ENCODE measurements around the gene MYCBP2.

Gene MYCBP2

DNA sequence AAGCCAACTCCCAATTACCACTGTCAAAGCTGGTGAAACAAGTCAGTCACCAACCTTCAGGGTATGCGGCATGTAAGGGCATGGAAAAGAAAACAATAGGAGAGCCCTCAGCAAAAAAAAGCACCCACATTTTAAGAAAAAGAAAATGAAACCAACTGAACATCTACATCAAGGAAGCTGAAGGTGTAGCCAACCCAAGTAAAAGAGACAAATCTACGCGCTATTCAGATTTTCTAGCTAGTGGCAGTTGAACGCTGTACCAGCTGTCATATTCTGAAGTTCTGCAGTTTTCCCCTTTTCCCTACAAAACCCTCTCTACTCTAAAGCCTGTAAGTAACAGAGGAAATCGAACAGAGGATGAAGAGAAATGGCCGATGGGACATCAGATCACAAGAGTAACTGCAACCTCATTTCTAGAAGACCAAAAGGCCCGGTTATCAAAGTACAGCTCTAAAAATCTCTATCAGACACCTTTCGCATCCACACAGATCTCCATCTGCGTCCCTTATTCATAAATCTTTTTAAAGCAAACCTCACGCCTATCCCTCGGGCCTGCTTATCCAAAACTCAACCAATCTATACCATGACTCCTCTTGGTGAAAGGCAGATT lies 1.4 kb downstream of the MYCBP2 start:
- peak overlapping the region; percentile 36 for H2AFZ ChIP-seq (ENCODE audit: low read depth)
- TF ChIP-seq, protein P1, sequence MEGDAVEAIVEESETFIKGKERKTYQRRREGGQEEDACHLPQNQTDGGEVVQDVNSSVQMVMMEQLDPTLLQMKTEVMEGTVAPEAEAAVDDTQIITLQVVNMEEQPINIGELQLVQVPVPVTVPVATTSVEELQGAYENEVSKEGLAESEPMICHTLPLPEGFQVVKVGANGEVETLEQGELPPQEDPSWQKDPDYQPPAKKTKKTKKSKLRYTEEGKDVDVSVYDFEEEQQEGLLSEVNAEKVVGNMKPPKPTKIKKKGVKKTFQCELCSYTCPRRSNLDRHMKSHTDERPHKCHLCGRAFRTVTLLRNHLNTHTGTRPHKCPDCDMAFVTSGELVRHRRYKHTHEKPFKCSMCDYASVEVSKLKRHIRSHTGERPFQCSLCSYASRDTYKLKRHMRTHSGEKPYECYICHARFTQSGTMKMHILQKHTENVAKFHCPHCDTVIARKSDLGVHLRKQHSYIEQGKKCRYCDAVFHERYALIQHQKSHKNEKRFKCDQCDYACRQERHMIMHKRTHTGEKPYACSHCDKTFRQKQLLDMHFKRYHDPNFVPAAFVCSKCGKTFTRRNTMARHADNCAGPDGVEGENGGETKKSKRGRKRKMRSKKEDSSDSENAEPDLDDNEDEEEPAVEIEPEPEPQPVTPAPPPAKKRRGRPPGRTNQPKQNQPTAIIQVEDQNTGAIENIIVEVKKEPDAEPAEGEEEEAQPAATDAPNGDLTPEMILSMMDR (conservative IDR thresholded peaks at IDR 0.05; ENCODE audit: low read depth, low read length), result no peak
- peaks cover 55% of the 10 kb centered on the region for H3K4me1 ChIP-seq (ENCODE audit: low read depth, poor library complexity, severe bottlenecking)
- H3K27me3 ChIP-seq (ENCODE audit: insufficient read depth, low read depth), result no peaks in the 10 kb centered on the region
- H3K4me2 ChIP-seq, result peak overlapping the region; percentile 85
- H3K4me3 ChIP-seq (IDR thresholded peaks at IDR 0.05; ENCODE audit: insufficient read depth, low read depth, low read length), result no peak overlapping the region
- H3K79me2 ChIP-seq (ENCODE audit: insufficient read depth, low read depth), result peaks cover 60% of the 10 kb centered on the region
- H4K20me1 ChIP-seq (ENCODE audit: insufficient read depth), result peaks cover 17% of the 10 kb centered on the region; the same call in 1 of the 2 replicates
- H3K9ac ChIP-seq, result peak overlapping the region; percentile 77
- no peaks in the 10 kb centered on the region for H3K36me3 ChIP-seq (ENCODE audit: insufficient read depth)
- H3K27ac ChIP-seq, result peak overlapping the region; percentile 66

DNA sequence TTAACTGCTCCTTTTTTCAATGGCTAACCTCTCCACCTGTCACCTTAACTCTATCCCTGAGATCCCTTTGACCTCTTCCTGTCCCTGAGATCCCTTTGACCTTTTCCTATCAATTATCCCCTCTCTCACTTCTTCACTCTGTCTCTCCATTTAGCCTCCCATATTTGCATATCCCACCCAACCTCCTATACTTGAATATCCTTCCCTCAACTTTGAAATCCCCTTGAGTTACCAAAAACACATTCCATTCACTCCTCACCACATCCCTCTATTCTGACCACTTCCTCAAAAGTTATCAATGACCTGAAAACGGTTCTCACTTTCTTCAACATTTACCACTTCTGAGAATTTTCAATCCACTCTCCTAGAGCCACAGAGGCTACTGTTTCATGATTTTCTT lies 3.0 kb downstream of the MYCBP2 start:
- H4K20me1 ChIP-seq (ENCODE audit: insufficient read depth), result peaks cover 21% of the 10 kb centered on the region; the same call in 1 of the 2 replicates
- H3K9ac ChIP-seq, result no peak overlapping the region
- peaks cover 65% of the 10 kb centered on the region for H3K4me1 ChIP-seq (ENCODE audit: low read depth, poor library complexity, severe bottlenecking)
- TF ChIP-seq, protein P1 (conservative IDR thresholded peaks at IDR 0.05; ENCODE audit: low read depth, low read length), result no peak
- H2AFZ ChIP-seq (ENCODE audit: low read depth), result no peak overlapping the region
- H3K27me3 ChIP-seq (ENCODE audit: insufficient read depth, low read depth), result no peaks in the 10 kb centered on the region
- H3K4me2 ChIP-seq, result peak overlapping the region; percentile 85; the same call in 1 of the 2 replicates
- no peaks in the 10 kb centered on the region for H3K36me3 ChIP-seq (ENCODE audit: insufficient read depth)
- no peak overlapping the region for H3K4me3 ChIP-seq (IDR thresholded peaks at IDR 0.05; ENCODE audit: insufficient read depth, low read depth, low read length)
- H3K27ac ChIP-seq, result no peak overlapping the region
- H3K79me2 ChIP-seq (ENCODE audit: insufficient read depth, low read depth), result peaks cover 76% of the 10 kb centered on the region

DNA sequence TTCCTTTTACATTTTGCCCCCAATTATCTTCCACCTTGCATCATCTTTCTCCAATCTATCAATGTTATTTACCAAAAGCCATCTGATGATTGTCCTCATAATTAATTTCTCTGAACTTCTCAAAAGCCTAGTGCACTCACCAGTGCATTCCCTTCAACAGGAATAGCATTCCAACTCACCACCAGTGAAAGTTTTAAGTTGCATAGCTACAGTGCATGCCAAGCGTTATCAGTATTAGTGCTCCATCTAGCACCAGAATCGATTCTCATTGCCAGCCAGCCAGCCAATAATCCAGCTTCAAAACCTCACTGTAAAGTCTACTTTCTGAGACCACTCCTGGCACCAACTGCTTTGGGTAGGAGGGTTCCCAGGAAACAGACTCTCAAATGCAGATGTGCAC lies 7.4 kb downstream of the MYCBP2 start:
- no peak overlapping the region for H3K9ac ChIP-seq
- H2AFZ ChIP-seq (ENCODE audit: low read depth), result no peak overlapping the region
- TF ChIP-seq, protein P1 (conservative IDR thresholded peaks at IDR 0.05; ENCODE audit: low read depth, low read length), result no peak
- H3K36me3 ChIP-seq (ENCODE audit: insufficient read depth), result no peaks in the 10 kb centered on the region
- no peak overlapping the region for H3K27ac ChIP-seq
- H4K20me1 ChIP-seq (ENCODE audit: insufficient read depth), result peaks cover 21% of the 10 kb centered on the region; the same call in 1 of the 2 replicates
- peaks cover 87% of the 10 kb centered on the region for H3K79me2 ChIP-seq (ENCODE audit: insufficient read depth, low read depth)
- no peaks in the 10 kb centered on the region for H3K27me3 ChIP-seq (ENCODE audit: insufficient read depth, low read depth)
- no peak overlapping the region for H3K4me2 ChIP-seq
- peaks cover 59% of the 10 kb centered on the region for H3K4me1 ChIP-seq (ENCODE audit: low read depth, poor library complexity, severe bottlenecking)
- H3K4me3 ChIP-seq (IDR thresholded peaks at IDR 0.05; ENCODE audit: insufficient read depth, low read depth, low read length), result no peak overlapping the region

DNA sequence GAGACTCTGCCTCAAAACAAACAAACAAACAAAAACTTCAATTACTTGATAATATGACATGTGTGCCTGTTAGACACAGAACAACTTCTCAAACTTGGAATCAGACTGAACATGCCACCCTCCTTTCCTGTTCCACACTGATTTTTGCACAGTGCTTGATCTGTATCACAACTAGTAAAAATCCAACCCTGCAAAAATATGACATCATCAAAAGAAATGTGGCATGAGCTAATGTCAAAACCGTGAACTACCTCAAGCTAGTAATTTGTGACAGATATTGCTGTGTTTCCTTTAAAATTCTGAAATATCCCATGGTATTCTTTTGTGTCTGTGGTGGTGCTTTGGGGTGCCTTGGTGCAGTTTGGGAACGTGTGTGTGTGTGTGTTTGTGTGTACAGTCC lies 8.2 kb downstream of the MYCBP2 start:
- peaks cover 52% of the 10 kb centered on the region for H3K4me1 ChIP-seq (ENCODE audit: low read depth, poor library complexity, severe bottlenecking)
- H3K4me3 ChIP-seq (IDR thresholded peaks at IDR 0.05; ENCODE audit: insufficient read depth, low read depth, low read length), result no peak overlapping the region
- peaks cover 21% of the 10 kb centered on the region; the same call in 1 of the 2 replicates for H4K20me1 ChIP-seq (ENCODE audit: insufficient read depth)
- no peak overlapping the region for H2AFZ ChIP-seq (ENCODE audit: low read depth)
- H3K27ac ChIP-seq, result no peak overlapping the region
- TF ChIP-seq, protein P1 (conservative IDR thresholded peaks at IDR 0.05; ENCODE audit: low read depth, low read length), result no peak
- H3K4me2 ChIP-seq, result no peak overlapping the region
- no peak overlapping the region for H3K9ac ChIP-seq
- H3K27me3 ChIP-seq (ENCODE audit: insufficient read depth, low read depth), result no peaks in the 10 kb centered on the region
- peaks cover 87% of the 10 kb centered on the region for H3K79me2 ChIP-seq (ENCODE audit: insufficient read depth, low read depth)
- H3K36me3 ChIP-seq (ENCODE audit: insufficient read depth), result no peaks in the 10 kb centered on the region

Data from KMS-11 (cell line).